ENCODE data around the gene UGT1A8.
"Not testable (repeated sequence)": the region's sequence is repeated elsewhere in the genome, so short reads cannot be mapped to it uniquely, and the experiment has no call there.

UGT1A8 gene

DNA sequence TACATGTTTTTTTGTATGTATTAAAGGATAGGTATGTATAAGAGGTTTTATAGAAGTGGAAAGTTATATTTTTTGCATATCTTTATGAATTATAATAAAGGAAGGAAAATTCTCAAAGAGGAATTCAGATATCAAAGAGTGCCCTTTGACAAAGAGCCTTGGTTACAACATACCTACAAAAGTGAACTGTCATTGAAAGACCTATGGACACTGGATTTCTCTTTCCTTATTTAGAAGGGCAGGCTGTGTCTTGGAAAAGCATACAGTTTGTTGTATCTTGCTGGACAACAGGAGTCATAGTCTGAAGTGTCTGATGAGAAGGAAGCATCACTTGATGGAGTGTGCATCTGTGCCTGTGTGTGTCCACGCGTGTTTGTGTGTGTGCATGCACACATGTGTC is 34.0 kb downstream of the UGT1A8 start:
- no peak for DNase-seq (ENCODE audit: low read depth)
- no peak overlapping the region for H3K4me3 ChIP-seq (ENCODE audit: low read depth, low read length)
- TF ChIP-seq, protein P1, sequence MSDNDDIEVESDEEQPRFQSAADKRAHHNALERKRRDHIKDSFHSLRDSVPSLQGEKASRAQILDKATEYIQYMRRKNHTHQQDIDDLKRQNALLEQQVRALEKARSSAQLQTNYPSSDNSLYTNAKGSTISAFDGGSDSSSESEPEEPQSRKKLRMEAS (IDR thresholded peaks at IDR 0.05; ENCODE audit: low read depth, low read length): no peak
- TF ChIP-seq MYC (IDR thresholded peaks at IDR 0.05; ENCODE audit: low read depth, low read length) (no peak), POLR2A (IDR thresholded peaks at IDR 0.05; ENCODE audit: extremely low read depth, insufficient read length) (no peak)
- TF ChIP-seq, protein P2, sequence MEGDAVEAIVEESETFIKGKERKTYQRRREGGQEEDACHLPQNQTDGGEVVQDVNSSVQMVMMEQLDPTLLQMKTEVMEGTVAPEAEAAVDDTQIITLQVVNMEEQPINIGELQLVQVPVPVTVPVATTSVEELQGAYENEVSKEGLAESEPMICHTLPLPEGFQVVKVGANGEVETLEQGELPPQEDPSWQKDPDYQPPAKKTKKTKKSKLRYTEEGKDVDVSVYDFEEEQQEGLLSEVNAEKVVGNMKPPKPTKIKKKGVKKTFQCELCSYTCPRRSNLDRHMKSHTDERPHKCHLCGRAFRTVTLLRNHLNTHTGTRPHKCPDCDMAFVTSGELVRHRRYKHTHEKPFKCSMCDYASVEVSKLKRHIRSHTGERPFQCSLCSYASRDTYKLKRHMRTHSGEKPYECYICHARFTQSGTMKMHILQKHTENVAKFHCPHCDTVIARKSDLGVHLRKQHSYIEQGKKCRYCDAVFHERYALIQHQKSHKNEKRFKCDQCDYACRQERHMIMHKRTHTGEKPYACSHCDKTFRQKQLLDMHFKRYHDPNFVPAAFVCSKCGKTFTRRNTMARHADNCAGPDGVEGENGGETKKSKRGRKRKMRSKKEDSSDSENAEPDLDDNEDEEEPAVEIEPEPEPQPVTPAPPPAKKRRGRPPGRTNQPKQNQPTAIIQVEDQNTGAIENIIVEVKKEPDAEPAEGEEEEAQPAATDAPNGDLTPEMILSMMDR (IDR thresholded peaks at IDR 0.05; ENCODE audit: low read depth, low read length): no peak

DNA sequence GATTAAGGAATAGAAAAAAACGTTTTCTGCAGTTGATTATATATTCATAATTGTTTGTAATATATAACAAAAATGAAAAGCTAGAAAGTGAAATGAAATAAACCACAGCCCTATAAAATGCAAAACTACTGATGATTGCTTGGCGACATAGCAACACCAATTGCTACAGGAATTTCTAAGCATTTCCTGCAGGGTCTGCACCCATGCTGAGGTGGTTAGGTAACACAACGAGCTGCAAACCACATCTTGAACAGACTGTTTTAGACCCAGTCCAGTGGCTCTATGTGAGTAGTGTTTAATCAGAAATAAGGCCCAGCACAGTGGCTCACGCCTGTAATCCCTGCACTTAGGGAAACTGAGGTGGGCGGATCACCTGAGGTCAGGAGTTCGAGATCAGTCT is 37.1 kb downstream of the UGT1A8 start:
- TF ChIP-seq, protein P1 (IDR thresholded peaks at IDR 0.05; ENCODE audit: low read depth, low read length): no peak
- TF ChIP-seq MYC (IDR thresholded peaks at IDR 0.05; ENCODE audit: low read depth, low read length) (no peak), POLR2A (IDR thresholded peaks at IDR 0.05; ENCODE audit: extremely low read depth, insufficient read length) (no peak)
- no peak overlapping the region for H3K4me3 ChIP-seq (ENCODE audit: low read depth, low read length)
- DNase-seq (ENCODE audit: low read depth): peak; percentile 17

DNA sequence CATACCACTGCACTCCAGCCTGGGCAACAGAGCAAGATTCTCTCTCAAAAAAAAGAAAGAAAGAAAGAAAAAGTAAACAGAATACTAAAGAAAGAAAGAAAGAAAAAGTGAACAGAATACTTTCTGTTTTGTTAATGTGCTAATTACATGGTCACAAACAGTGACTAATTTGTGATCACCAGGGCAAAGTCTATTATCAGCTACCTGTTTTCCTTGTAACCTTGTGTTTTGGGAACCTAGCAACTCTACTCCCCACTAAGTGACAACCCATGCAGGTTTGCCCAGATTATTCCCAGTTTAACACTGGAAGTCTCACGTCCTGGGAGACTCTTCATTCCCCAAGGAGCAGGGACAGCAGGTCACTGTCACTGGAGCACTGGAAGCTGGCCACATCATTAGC is 37.6 kb downstream of the UGT1A8 start:
- no peak for DNase-seq (ENCODE audit: low read depth)

DNA sequence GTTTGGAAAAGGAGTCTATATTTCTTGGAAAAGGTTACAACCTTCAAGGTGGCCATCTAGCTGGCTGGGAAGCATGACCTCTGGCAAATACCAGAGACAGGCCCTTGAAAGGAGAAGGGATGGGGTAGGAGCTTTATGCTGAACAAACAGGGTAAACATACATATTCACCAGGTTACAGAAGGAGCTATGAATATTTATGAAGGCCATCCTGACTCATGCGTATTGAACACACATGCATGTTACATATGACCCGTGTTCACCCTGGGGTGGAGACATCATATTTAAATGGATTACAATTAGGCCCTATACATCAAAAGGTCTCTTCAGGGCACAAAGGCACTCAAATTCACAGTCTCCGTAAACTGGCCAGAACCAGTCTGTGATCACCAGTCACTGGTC is 38.5 kb downstream of the UGT1A8 start:
- not testable (repeated sequence) for DNase-seq (ENCODE audit: low read depth)

More for the DNA sequence above, 37.6 kb downstream of the UGT1A8 start:
- H3K4me3 ChIP-seq (ENCODE audit: low read depth, low read length): no peak overlapping the region
- TF ChIP-seq POLR2A (IDR thresholded peaks at IDR 0.05; ENCODE audit: extremely low read depth, insufficient read length): no peak
- TF ChIP-seq, protein P2 (IDR thresholded peaks at IDR 0.05; ENCODE audit: low read depth, low read length): no peak

DNA sequence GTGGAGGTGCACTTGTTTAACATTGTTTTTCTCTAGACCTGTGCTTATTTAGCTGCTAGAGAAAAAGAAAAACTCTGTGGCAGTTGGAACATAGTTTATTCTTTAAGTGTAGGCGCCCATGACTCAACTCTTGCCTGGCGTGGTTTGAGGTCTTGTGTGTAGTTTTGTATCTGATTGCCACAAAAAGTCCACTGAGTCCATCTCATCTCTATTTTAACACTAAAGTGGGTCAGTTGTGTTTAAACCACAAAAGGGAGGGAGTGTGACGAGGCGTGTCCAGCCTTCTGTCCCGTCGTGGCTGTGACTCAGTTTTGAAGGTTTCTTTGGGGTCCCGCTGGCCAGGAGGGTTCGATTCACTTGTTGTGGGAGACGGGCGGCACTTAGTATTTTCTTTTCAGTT is 39.0 kb downstream of the UGT1A8 start:
- DNase-seq (ENCODE audit: low read depth): peak; percentile 9
- H3K4me3 ChIP-seq (ENCODE audit: low read depth, low read length): no peak overlapping the region
- TF ChIP-seq, protein P2 (IDR thresholded peaks at IDR 0.05; ENCODE audit: low read depth, low read length): no peak
- TF ChIP-seq, protein P1 (IDR thresholded peaks at IDR 0.05; ENCODE audit: low read depth, low read length): no peak
- TF ChIP-seq MYC (IDR thresholded peaks at IDR 0.05; ENCODE audit: low read depth, low read length): no peak
- no peak for TF ChIP-seq POLR2A (IDR thresholded peaks at IDR 0.05; ENCODE audit: extremely low read depth, insufficient read length)

More for the DNA sequence above, 38.5 kb downstream of the UGT1A8 start:
- H3K4me3 ChIP-seq (ENCODE audit: low read depth, low read length): not testable (repeated sequence)

DNA sequence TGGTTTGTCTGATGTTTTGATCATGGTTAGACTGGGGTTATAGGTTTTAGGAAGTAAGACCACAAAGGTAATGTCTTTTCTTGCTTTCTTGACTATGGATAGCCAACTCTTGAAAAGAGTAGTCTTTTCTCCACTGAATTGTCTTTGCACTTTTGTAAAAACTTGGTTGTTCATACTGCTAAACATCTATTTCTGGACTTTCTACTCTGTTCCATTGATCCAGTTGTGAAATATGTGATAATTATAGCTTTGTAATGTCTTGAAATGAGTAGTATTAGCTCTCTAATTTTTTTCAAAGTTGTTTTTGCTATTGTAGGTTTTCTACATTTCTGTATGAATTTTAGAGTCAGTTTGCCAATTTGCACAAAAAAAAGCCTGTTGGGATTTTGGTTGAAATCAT is 41.2 kb downstream of the UGT1A8 start:
- no peak overlapping the region for H3K4me3 ChIP-seq (ENCODE audit: low read depth, low read length)
- TF ChIP-seq, protein P1 (IDR thresholded peaks at IDR 0.05; ENCODE audit: low read depth, low read length): no peak
- TF ChIP-seq MYC (IDR thresholded peaks at IDR 0.05; ENCODE audit: low read depth, low read length) (no peak), POLR2A (IDR thresholded peaks at IDR 0.05; ENCODE audit: extremely low read depth, insufficient read length) (no peak)
- TF ChIP-seq, protein P2 (IDR thresholded peaks at IDR 0.05; ENCODE audit: low read depth, low read length): no peak
- DNase-seq (ENCODE audit: low read depth): no peak

DNA sequence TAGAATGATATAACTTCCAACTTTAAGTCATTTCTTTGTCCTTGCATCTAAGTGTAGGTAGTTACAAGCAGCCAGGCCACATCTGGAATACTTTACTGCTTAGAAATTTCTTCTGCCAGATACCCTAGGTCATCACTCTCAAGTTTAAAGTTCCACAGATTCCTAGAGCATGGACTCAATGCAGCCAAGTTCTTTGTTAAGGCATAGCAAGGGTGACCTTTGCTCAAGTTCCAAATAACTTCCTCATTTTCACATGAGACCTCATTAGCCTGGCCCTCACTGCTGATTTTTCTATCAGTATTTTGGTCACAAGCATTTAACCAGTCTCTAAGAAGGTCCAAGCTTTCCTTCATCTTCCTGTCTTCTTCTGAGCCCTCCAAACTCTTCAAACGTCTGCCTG is 46.5 kb downstream of the UGT1A8 start:
- H3K4me3 ChIP-seq (ENCODE audit: low read depth, low read length): no peak overlapping the region
- TF ChIP-seq POLR2A (IDR thresholded peaks at IDR 0.05; ENCODE audit: extremely low read depth, insufficient read length) (no peak), MYC (IDR thresholded peaks at IDR 0.05; ENCODE audit: low read depth, low read length) (no peak)
- TF ChIP-seq, protein P1 (IDR thresholded peaks at IDR 0.05; ENCODE audit: low read depth, low read length): no peak
- TF ChIP-seq, protein P2 (IDR thresholded peaks at IDR 0.05; ENCODE audit: low read depth, low read length): no peak
- peak; percentile 16 for DNase-seq (ENCODE audit: low read depth)
